Trophoblast cell (in vitro differentiated cells and primary cell): Measurements from ENCODE around the gene RNF212.

Source experiments
- DNase-seq, 2 donors: peaks; one replicate each; pipeline ENCODE4 v3.0.0-alpha.2; 2016
- H2AFZ ChIP-seq: 2 replicates; pipeline ENCODE4 v1.6.1; 2013; ENCODE audit warnings: low read length, moderate library complexity, mild to moderate bottlenecking; ENCODE audit not compliant: insufficient read depth, poor library complexity
- H2AK5ac ChIP-seq: 2 replicates; pipeline ENCODE4 v1.6.1; 2013; ENCODE audit warnings: mild to moderate bottlenecking, low read length
- H2BK120ac ChIP-seq: 2 replicates; pipeline ENCODE4 v1.6.1; 2013; ENCODE audit warnings: low read length, mild to moderate bottlenecking, moderate library complexity; ENCODE audit not compliant: insufficient read depth, poor library complexity
- H2BK12ac ChIP-seq: 2 replicates; pipeline ENCODE4 v1.6.1; 2013; ENCODE audit warnings: mild to moderate bottlenecking, low read length, moderate library complexity
- H2BK5ac ChIP-seq: 2 replicates; pipeline ENCODE4 v1.6.1; 2013; ENCODE audit warnings: low read length, low read depth, moderate library complexity, mild to moderate bottlenecking; ENCODE audit not compliant: poor library complexity
- H3K14ac ChIP-seq: 2 replicates; pipeline ENCODE4 v1.6.1; 2013; ENCODE audit warnings: mild to moderate bottlenecking, low read length
- H3K18ac ChIP-seq: 2 replicates; pipeline ENCODE4 v1.6.1; 2013; ENCODE audit warnings: mild to moderate bottlenecking, low read length
- H3K23ac ChIP-seq: 2 replicates; pipeline ENCODE4 v1.6.1; 2013; ENCODE audit warnings: low read length
- H3K27ac ChIP-seq: 2 replicates; pipeline ENCODE4 v1.5.1; 2013; ENCODE audit warnings: low read depth, mild to moderate bottlenecking, inconsistent platforms, low read length, moderate library complexity
- H3K27me3 ChIP-seq: 2 replicates; pipeline ENCODE4 v1.6.1; 2013; ENCODE audit warnings: inconsistent platforms, mild to moderate bottlenecking, low read length, moderate library complexity; ENCODE audit not compliant: insufficient read depth
- H3K36me3 ChIP-seq, 2 experiments: 1 replicate in 1 of 2; 2 replicates in 1 of 2; pipeline ENCODE4 v1.6.1; 2013; ENCODE audit warnings: low read length in 2 of 2, mild to moderate bottlenecking in 2 of 2, moderate library complexity in 1 of 2; ENCODE audit not compliant: insufficient read depth in 2 of 2, control insufficient read depth in 1 of 2
- H3K4ac ChIP-seq: 2 replicates; pipeline ENCODE4 v1.6.1; 2013; ENCODE audit warnings: low read depth, mild to moderate bottlenecking, low read length, moderate library complexity
- H3K4me1 ChIP-seq, 2 experiments: 1 replicate in 1 of 2; 2 replicates in 1 of 2; pipeline ENCODE4 v1.6.1; 2013; ENCODE audit warnings: low read length in 2 of 2, mild to moderate bottlenecking in 2 of 2, moderate library complexity in 1 of 2; ENCODE audit not compliant: insufficient read depth in 2 of 2, control insufficient read depth in 1 of 2
- H3K4me2 ChIP-seq: 2 replicates; pipeline ENCODE4 v1.6.1; 2013; ENCODE audit warnings: inconsistent platforms, mild to moderate bottlenecking, low read length, moderate library complexity
- H3K4me3 ChIP-seq: 2 replicates; pipeline ENCODE4 v1.5.1; 2013; ENCODE audit warnings: mild to moderate bottlenecking, low read depth, low read length, inconsistent platforms
- H3K79me1 ChIP-seq: one replicate; pipeline ENCODE4 v1.6.1; 2013; ENCODE audit warnings: low read length
- H3K79me2 ChIP-seq: 2 replicates; pipeline ENCODE4 v1.6.1; 2013; ENCODE audit warnings: low read length, mild to moderate bottlenecking; ENCODE audit not compliant: control insufficient read depth, insufficient read depth, poor library complexity
- H3K9ac ChIP-seq: 2 replicates; pipeline ENCODE4 v1.6.1; 2013; ENCODE audit warnings: mild to moderate bottlenecking, low read length
- H3K9me3 ChIP-seq: 2 replicates; pipeline ENCODE4 v1.6.1; 2013; ENCODE audit warnings: low read depth, mild to moderate bottlenecking, control low read depth, inconsistent platforms, low read length; ENCODE audit not compliant: insufficient read depth
- H4K12ac ChIP-seq: 2 replicates; pipeline ENCODE4 v1.6.1; 2013; ENCODE audit warnings: low read depth, mild to moderate bottlenecking, low read length, moderate library complexity
- H4K8ac ChIP-seq: 2 replicates; pipeline ENCODE4 v1.6.1; 2013; ENCODE audit warnings: low read depth, mild to moderate bottlenecking, low read length, moderate library complexity
- H4K91ac ChIP-seq: one replicate; pipeline ENCODE4 v1.6.1; 2013; ENCODE audit warnings: low read depth, mild to moderate bottlenecking, low read length, moderate library complexity
- WGBS: extraction: QIAGEN DNeasy Blood & Tissue Kit; methylation state at CpG from one replicate; pipeline ENCODE4 v1.1.7; 2013; ENCODE audit warnings: missing lambda C conversion rate; ENCODE audit not compliant: insufficient read length, insufficient coverage; ENCODE audit errors: extremely low coverage; 5-methylcytosine and 5-hydroxymethylcytosine counted together

The RNF212 gene

GRCh38 chr4:1093391-1094335 lies 19.7 kb downstream of the RNF212 start:
- H2BK5ac ChIP-seq: no peak overlapping the region
- no peak overlapping the region for H3K9ac ChIP-seq
- no peaks in the 10 kb centered on the region for H3K27me3 ChIP-seq
- H3K4ac ChIP-seq: no peak overlapping the region
- H2AFZ ChIP-seq: no peak overlapping the region
- no peak overlapping the region for H2AK5ac ChIP-seq
- H4K8ac ChIP-seq: no peak overlapping the region
- no peak overlapping the region for H3K27ac ChIP-seq
- WGBS: no CpG with 5 or more reads among the region's 22 CpGs
- H4K12ac ChIP-seq: no peak overlapping the region
- no peaks in the 10 kb centered on the region for H3K4me1 ChIP-seq
- H3K14ac ChIP-seq: no peak overlapping the region
- H2BK120ac ChIP-seq: no peak overlapping the region
- no peaks in the 10 kb centered on the region for H3K36me3 ChIP-seq
- H3K4me2 ChIP-seq: no peak overlapping the region
- H3K79me1 ChIP-seq: no peaks in the 10 kb centered on the region
- no peak overlapping the region for H3K23ac ChIP-seq
- no peak for DNase-seq
- no peak overlapping the region for H4K91ac ChIP-seq
- H3K79me2 ChIP-seq: no peaks in the 10 kb centered on the region
- no peak overlapping the region for H3K18ac ChIP-seq
- peaks cover 16% of the 10 kb centered on the region for H3K9me3 ChIP-seq
- H2BK12ac ChIP-seq: no peak overlapping the region
- H3K4me3 ChIP-seq: no peak overlapping the region

- no peak overlapping the region for H3K23ac ChIP-seq
- no peak overlapping the region for H3K9ac ChIP-seq
- H3K4me3 ChIP-seq: no peak overlapping the region
- no peak overlapping the region for H4K12ac ChIP-seq
- no peak for DNase-seq
- no peak overlapping the region for H4K91ac ChIP-seq
- H4K8ac ChIP-seq: no peak overlapping the region
- H3K36me3 ChIP-seq: no peaks in the 10 kb centered on the region
- no peak overlapping the region for H2AK5ac ChIP-seq
- H3K4ac ChIP-seq: no peak overlapping the region
- H2AFZ ChIP-seq: no peak overlapping the region
- no CpG with 5 or more reads among the region's 4 CpGs for WGBS
- H3K27ac ChIP-seq: no peak overlapping the region
- no peak overlapping the region for H2BK12ac ChIP-seq
- peaks cover 19% of the 10 kb centered on the region for H3K9me3 ChIP-seq
- no peak overlapping the region for H3K14ac ChIP-seq
- no peaks in the 10 kb centered on the region for H3K4me1 ChIP-seq
- H3K27me3 ChIP-seq: no peaks in the 10 kb centered on the region
- no peak overlapping the region for H3K4me2 ChIP-seq
- H3K79me2 ChIP-seq: no peaks in the 10 kb centered on the region
- no peak overlapping the region for H2BK120ac ChIP-seq
- H3K18ac ChIP-seq: no peak overlapping the region
- no peak overlapping the region for H2BK5ac ChIP-seq
- no peaks in the 10 kb centered on the region for H3K79me1 ChIP-seq
Observed at GRCh38 chr4:1092983-1093361, 20.4 kb downstream of the RNF212 start.

- H2AK5ac ChIP-seq: no peak overlapping the region
- no peaks in the 10 kb centered on the region for H3K36me3 ChIP-seq
- no peak overlapping the region for H3K23ac ChIP-seq
- no peak for DNase-seq
- H4K12ac ChIP-seq: no peak overlapping the region
- no peak overlapping the region for H2BK12ac ChIP-seq
- H3K4me2 ChIP-seq: no peak overlapping the region
- peaks cover 19% of the 10 kb centered on the region for H3K9me3 ChIP-seq
- no peak overlapping the region for H3K4ac ChIP-seq
- no peak overlapping the region for H3K18ac ChIP-seq
- no peak overlapping the region for H2BK5ac ChIP-seq
- no peak overlapping the region for H4K91ac ChIP-seq
- H3K79me1 ChIP-seq: no peaks in the 10 kb centered on the region
- H3K4me3 ChIP-seq: no peak overlapping the region
- no peak overlapping the region for H3K14ac ChIP-seq
- no peak overlapping the region for H3K27ac ChIP-seq
- H3K4me1 ChIP-seq: no peaks in the 10 kb centered on the region
- no peak overlapping the region for H2BK120ac ChIP-seq
- H3K9ac ChIP-seq: no peak overlapping the region
- H3K79me2 ChIP-seq: no peaks in the 10 kb centered on the region
- no peak overlapping the region for H4K8ac ChIP-seq
- WGBS: no CpG with 5 or more reads among the region's 28 CpGs
- H2AFZ ChIP-seq: no peak overlapping the region
- H3K27me3 ChIP-seq: no peaks in the 10 kb centered on the region
Observed at GRCh38 chr4:1092026-1092982, 21.1 kb downstream of the RNF212 start.

DNA sequence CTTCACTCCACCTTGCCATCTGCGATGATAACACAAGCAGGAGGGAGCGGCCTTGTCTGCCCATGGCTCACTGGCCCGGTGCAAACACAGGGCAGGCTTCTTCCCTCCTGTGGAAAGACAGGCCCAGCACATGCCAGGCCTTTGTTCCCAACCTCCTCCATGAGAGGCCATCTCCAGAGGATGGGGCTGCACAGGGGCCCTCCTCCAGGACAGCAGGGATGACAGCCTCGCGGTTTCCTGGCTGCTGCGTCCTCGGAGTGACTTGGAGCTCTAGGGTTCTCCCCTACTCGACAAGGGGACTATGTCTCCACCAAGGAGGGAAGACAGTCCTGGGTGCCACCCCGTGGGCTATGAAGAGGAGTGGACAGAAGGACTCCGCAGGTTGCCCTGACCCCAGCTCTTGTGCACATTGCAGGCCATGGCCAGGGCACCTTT lies 21.8 kb downstream of the RNF212 start:
- no peaks in the 10 kb centered on the region for H3K36me3 ChIP-seq
- WGBS: no CpG with 5 or more reads among the region's 10 CpGs

More for the DNA sequence above, 21.8 kb downstream of the RNF212 start:
- Histone ChIP-seq H3K9me3 (peaks cover 18% of the 10 kb centered on the region), H2BK120ac (no peak overlapping the region), H3K4me3 (no peak overlapping the region), H3K27ac (no peak overlapping the region), H3K79me2 (no peaks in the 10 kb centered on the region), H2BK5ac (no peak overlapping the region), H3K79me1 (no peaks in the 10 kb centered on the region), H3K9ac (no peak overlapping the region), H2BK12ac (no peak overlapping the region), H3K4me1 (no peaks in the 10 kb centered on the region), H3K4me2 (no peak overlapping the region), H4K12ac (no peak overlapping the region), H2AK5ac (no peak overlapping the region), H4K91ac (no peak overlapping the region), H3K27me3 (no peaks in the 10 kb centered on the region), H3K18ac (no peak overlapping the region), H3K4ac (no peak overlapping the region), H2AFZ (no peak overlapping the region), H4K8ac (no peak overlapping the region), H3K14ac (no peak overlapping the region), H3K23ac (no peak overlapping the region)
- DNase-seq: no peak
